A549 (cell line): ENCODE data around the gene UGT1A3. TPM values are rescaled to one million over a fixed set of nuclear protein-coding genes. Genes with fewer than 3 reads are reported as not detected.
"Not testable (repeated sequence)": the region's sequence is repeated elsewhere in the genome, so short reads cannot be mapped to it uniquely, and the experiment has no call there.

Source experiments
- ATAC-seq, 2 experiments: fragments of 200-7000 bp in 1 of 2; fragments of >200 bp in 1 of 2; cut with Nextera tagmentation in 1 of 2; cut with Tn5 transposase in 1 of 2; 3 replicates each; pipeline versions ENCODE4 v1.8.0 to v1.9.1; 2018 to 2020; ENCODE audit warnings: mild to moderate bottlenecking in 1 of 2, moderate library complexity in 1 of 2
- CTCF ChIA-PET: fragments of 300-600 bp; sonication (Branson Sonifier 250); formaldehyde crosslinking; extraction: SDS; loops from one replicate; lab custom pipeline; 2021; ENCODE audit warnings: antibody characterized with exemption, inconsistent platforms; lab: Yijun Ruan, JAX
- POLR2A ChIA-PET: fragments of 350-600 bp; formaldehyde crosslinking; extraction: SDS; loops from one replicate; lab custom pipeline; 2021; ENCODE audit warnings: antibody characterized with exemption, inconsistent platforms; lab: Yijun Ruan, JAX
- DNase-seq, 2 experiments: peaks; one replicate each; pipeline versions ENCODE4 v3.0.0 to v3.0.0-alpha.2; 2011 to 2016; ENCODE audit warnings: low read depth in 1 of 2, low spot score in 1 of 2
- FAIRE-seq: peaks from 2 replicates; lab custom pipeline; 2011; peaks lifted over from hg19 to GRCh38; lab: Jason Lieb, UNC
- H3K27ac ChIP-seq, 2 experiments: fragments of >200 bp; sonication (Bioruptor Twin); formaldehyde crosslinking; 3 replicates each; pipeline ENCODE4 v1.5.1; 2016 to 2017
- H3K4me1 ChIP-seq: fragments of >200 bp; sonication (Bioruptor Twin); formaldehyde crosslinking; 3 replicates; pipeline ENCODE4 v1.6.1; 2016
- H3K4me2 ChIP-seq: fragments of >200 bp; sonication (Bioruptor Twin); formaldehyde crosslinking; 3 replicates; pipeline ENCODE4 v1.6.1; 2016
- H3K4me3 ChIP-seq: fragments of >200 bp; sonication (Bioruptor Twin); formaldehyde crosslinking; 3 replicates; pipeline ENCODE4 v1.5.1; 2016
- H3K9me3 ChIP-seq: fragments of >200 bp; sonication (Bioruptor Twin); formaldehyde crosslinking; 3 replicates; pipeline ENCODE4 v1.6.1; 2016
- BHLHE40 ChIP-seq: IDR thresholded peaks from 2 replicates; pipeline ENCODE4 v1.6.1; 2012; ENCODE audit warnings: low read depth, low read length, inconsistent platforms
- CHD2 ChIP-seq: fragments of 150-350 bp; IDR thresholded peaks from 2 replicates; pipeline ENCODE4 v1.6.1; 2014; ENCODE audit warnings: low read length; ENCODE audit not compliant: partially characterized antibody
- EP300 ChIP-seq, 2 experiments: fragments of >200 bp; sonication (Bioruptor Twin); formaldehyde crosslinking; IDR thresholded peaks; 2 replicates in 1 of 2; 3 replicates in 1 of 2; pipeline ENCODE4 v1.6.1; 2016 to 2017
- FOSL2 ChIP-seq, 2 experiments: fragments of 450-650 bp in 1 of 2; fragments of >200 bp in 1 of 2; sonication (Bioruptor Twin) in 1 of 2; formaldehyde crosslinking; IDR thresholded peaks; 2 replicates each; pipeline versions ENCODE4 v1.5.0 to v1.6.1; 2016 to 2020; ENCODE audit warnings: mild to moderate bottlenecking in 1 of 2, moderate library complexity in 1 of 2
- GATA3 ChIP-seq: IDR thresholded peaks from 2 replicates; pipeline ENCODE4 v1.6.1; 2012; ENCODE audit warnings: borderline replicate concordance
- HEYL ChIP-seq: fragments of 250-450 bp; sonication (Bioruptor Pico); IDR thresholded peaks from 2 replicates; pipeline ENCODE4 v1.8.0; 2021; ENCODE audit warnings: mild to moderate bottlenecking, moderate library complexity
- HOXB13 ChIP-seq: fragments of 250-450 bp; sonication (Bioruptor Pico); IDR thresholded peaks from 2 replicates; pipeline ENCODE4 v1.5.0; 2020; ENCODE audit warnings: low read depth, mild to moderate bottlenecking, moderate library complexity
- JUN ChIP-seq, 2 experiments: fragments of >200 bp; sonication (Bioruptor Twin); formaldehyde crosslinking; IDR thresholded peaks; 2 replicates in 1 of 2; 3 replicates in 1 of 2; pipeline ENCODE4 v1.6.1; 2016 to 2017
- JUNB ChIP-seq: fragments of >200 bp; sonication (Bioruptor Twin); formaldehyde crosslinking; IDR thresholded peaks from 2 replicates; pipeline ENCODE4 v1.6.1; 2016
- NFE2L2 ChIP-seq: fragments of 150-350 bp; conservative IDR thresholded peaks from 2 replicates; pipeline ENCODE4 v1.6.1; 2014; ENCODE audit warnings: low read length
- POLR2AphosphoS2 ChIP-seq: conservative IDR thresholded peaks from 2 replicates; pipeline ENCODE4 v1.6.1; 2012; ENCODE audit warnings: low read length, improper control_type of control experiment, inconsistent platforms
- RAD21 ChIP-seq, 2 experiments: fragments of >200 bp in 1 of 2; sonication (Bioruptor Twin) in 1 of 2; formaldehyde crosslinking in 1 of 2; IDR thresholded peaks in 1 of 2; conservative IDR thresholded peaks in 1 of 2; 2 replicates in 1 of 2; 3 replicates in 1 of 2; pipeline ENCODE4 v1.6.1; 2012 to 2018; ENCODE audit warnings: inconsistent platforms in 1 of 2
- RCOR1 ChIP-seq: fragments of 150-350 bp; IDR thresholded peaks from 2 replicates; pipeline ENCODE4 v1.6.1; 2014; ENCODE audit warnings: antibody characterized with exemption, low read length, low read depth
- RFX5 ChIP-seq: fragments of 450-650 bp; IDR thresholded peaks from 2 replicates; pipeline ENCODE4 v1.7.1; 2014; ENCODE audit warnings: antibody characterized with exemption, mild to moderate bottlenecking, moderate library complexity
- RNF2 ChIP-seq: fragments of 200-600 bp; sonication (generic); IDR thresholded peaks from 2 replicates; pipeline ENCODE4 v1.6.1; 2016; ENCODE audit warnings: low read depth, mild to moderate bottlenecking, antibody characterized with exemption, moderate library complexity, borderline replicate concordance
- SMC3 ChIP-seq: fragments of >200 bp; sonication (Bioruptor Twin); formaldehyde crosslinking; IDR thresholded peaks from 3 replicates; pipeline ENCODE4 v1.6.1; 2018; ENCODE audit warnings: inconsistent platforms
- SREBF2 ChIP-seq: fragments of 450-650 bp; IDR thresholded peaks from 2 replicates; pipeline ENCODE4 v1.6.1; 2014; ENCODE audit warnings: mild to moderate bottlenecking, moderate library complexity
- ZFP36 ChIP-seq: fragments of 450-650 bp; IDR thresholded peaks from 2 replicates; pipeline ENCODE4 v1.6.1; 2014; ENCODE audit warnings: borderline replicate concordance; ENCODE audit not compliant: partially characterized antibody
- WGBS: methylation state at CpG from one replicate; pipeline ENCODE4 v1.1.6; 2017; ENCODE audit errors: missing lambda C conversion rate; 5-methylcytosine and 5-hydroxymethylcytosine counted together
- polyA plus RNA-seq, 4 experiments: library from polyadenylated mRNA; depleted of rRNA in 3 of 4; stranded (reverse); fragments of >200 nt; fragmentation: RNase III in 1 of 4; extraction: RNeasy Plus Mini Kit Qiagen cat#74134 plus additional on column Dnase treatment in 1 of 4; gene quantifications; 2 replicates in 3 of 4; 3 replicates in 1 of 4; pipeline ENCODE4 v1.2.3, GENCODE V29; 2011 to 2017
- TF ChIP-seq, protein P1 (sequence below): fragments of >200 bp; sonication (Bioruptor Twin); formaldehyde crosslinking; IDR thresholded peaks from 3 replicates; pipeline ENCODE4 v1.6.1; 2016
- TF ChIP-seq, protein P2 (sequence below): fragments of 250-450 bp; sonication (Bioruptor Pico); IDR thresholded peaks from 2 replicates; pipeline ENCODE4 v1.5.0; 2021; ENCODE audit warnings: mild to moderate bottlenecking, moderate library complexity, borderline replicate concordance
- TF ChIP-seq, protein P3 (sequence below): IDR thresholded peaks from 2 replicates; pipeline ENCODE4 v1.6.1; 2012

UGT1A3 gene
- polyA plus RNA-seq, 2 of the 4 experiments (the other 2 are of a cell fraction), result 0.23 to 0.39 TPM

DNA sequence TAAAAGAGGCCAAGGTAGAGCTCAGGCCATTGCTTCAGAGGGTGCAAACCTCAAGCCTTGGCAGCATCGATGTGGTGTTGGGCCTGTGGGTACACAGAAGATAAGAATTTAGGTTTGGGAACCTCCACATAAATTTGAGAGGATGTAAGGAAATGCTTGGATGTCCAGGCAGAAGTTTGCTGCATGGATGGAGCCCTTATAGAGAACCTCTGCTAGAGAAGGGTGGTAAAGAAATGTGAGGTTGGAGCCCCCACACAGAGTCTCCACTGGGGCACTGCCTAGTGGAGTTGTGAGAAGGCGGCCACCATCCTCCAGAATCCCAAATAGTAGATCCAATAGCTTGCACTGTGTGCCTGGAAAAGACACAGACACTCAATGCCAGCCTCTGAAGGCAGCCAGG, 21.8 kb downstream of the UGT1A3 start:
- H3K4me3 ChIP-seq, H3K4me2 ChIP-seq, ATAC-seq, FAIRE-seq, POLR2A ChIA-PET, CTCF ChIA-PET: not testable (repeated sequence)
- H3K27ac ChIP-seq, result peak overlapping the region; percentile 91 to 94; a peak in 5 of 6 replicates
- TF ChIP-seq ZFP36, result peak; percentile 55
- H3K9me3 ChIP-seq, result peaks cover 70% of the 10 kb centered on the region
- 67% methylated on average over 2 of the region's 2 CpGs for WGBS
- peaks cover 17% of the 10 kb centered on the region for H3K4me1 ChIP-seq
- DNase-seq, result peak in 1 of 2 experiments; percentile 33

DNA sequence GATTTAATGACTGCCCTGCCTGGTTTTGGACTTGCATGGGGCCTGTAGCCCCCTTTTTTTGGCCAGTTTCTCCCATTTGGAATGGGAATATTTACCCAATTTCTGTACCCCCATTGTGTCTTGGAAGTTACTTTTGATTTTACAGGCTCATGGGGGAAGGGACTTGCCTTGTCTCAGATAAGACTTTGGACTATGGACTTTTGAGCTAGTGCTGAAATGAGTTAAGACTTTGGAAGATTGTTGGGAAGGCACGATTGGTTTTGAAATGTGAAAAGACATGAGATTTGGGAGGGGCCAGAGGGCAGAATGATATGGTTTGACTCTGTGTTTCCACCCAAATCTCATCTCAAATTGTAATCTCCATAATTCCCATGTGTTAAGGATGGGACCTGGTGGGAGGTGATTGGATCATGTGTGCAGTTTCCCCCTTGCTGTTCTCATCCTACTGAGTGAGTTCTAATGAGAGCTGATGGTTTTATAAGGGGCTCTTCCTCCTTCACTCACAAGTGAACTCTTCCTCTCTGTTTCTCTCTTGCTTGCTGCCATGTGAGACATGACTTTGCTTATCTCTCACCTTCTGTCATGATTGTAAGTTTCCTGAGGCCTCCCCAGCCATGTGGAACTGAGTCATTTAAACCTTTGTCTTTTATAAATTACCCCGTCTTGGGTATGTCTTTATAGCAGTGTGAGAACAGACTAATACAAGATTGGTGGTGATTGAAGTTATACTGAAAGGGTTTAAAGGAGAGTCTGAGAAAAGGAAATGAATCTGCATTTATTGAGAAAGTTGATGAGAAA, 22.6 kb downstream of the UGT1A3 start:
- H3K4me3 ChIP-seq, POLR2A ChIA-PET, ATAC-seq, FAIRE-seq, DNase-seq, H3K4me2 ChIP-seq: not testable (repeated sequence)
- CTCF ChIA-PET, result interaction anchor here (1.0 to 1.7 kb wide), 3 partner anchors 39 to 303 kb away, joined by 3 to 7 read pairs (median 3); partner anchors contain the start of gene UGT1A5
- Histone ChIP-seq H3K27ac (peak overlapping the region; percentile 91 to 94), H3K4me1 (peaks cover 17% of the 10 kb centered on the region), H3K9me3 (peaks cover 70% of the 10 kb centered on the region)
- 69% methylated on average over 2 of the region's 2 CpGs for WGBS

DNA sequence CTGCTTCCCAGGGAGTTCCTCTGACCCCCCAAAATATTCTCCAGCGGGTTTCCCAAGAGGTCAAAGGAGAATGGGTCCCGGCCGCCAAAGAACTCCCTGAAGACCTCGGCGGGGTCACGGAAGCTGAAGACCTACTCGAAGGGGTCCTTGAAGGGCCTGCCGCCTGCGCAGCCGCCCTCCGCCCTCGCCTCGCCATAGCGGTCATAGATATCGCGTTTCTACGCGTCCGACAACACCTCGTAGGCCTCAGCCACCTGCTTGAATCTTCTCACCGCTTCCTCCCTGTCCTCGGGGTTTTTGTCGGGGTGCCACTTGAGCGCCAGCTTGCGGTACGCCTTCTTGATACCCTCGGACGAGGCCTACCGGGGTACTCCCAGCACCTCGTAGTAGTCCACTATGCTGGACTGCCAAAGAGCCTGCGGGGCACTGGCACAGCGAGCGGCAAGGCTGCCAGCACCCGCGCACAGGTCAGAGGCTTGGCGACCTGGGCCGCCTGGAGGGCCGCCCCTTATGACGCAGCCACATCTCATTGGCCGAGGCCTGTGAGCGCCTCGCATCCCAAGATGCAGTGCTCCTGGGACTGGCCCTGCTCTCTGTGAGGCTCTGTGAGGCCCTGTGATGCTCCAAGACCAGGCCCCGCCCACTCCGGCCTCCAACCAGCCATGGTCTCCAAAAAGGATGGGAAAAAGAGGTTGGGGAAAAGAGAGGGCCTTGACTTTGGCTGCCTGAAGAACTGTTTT, 26.2 kb downstream of the UGT1A3 start:
- no peak overlapping the region for H3K4me3 ChIP-seq
- ChIA-PET POLR2A (no interaction called here), CTCF (interaction anchor here (1.0 kb wide), 1 partner anchor 78 kb away, joined by 3 read pairs; no protein-coding TSS in a partner anchor)
- H3K4me1 ChIP-seq, result peaks cover 31% of the 10 kb centered on the region
- FAIRE-seq (no peak), DNase-seq (no peak), ATAC-seq (no peak)
- peak overlapping the region; percentile 91 to 94 for H3K27ac ChIP-seq
- TF ChIP-seq BHLHE40 (no peak), POLR2AphosphoS2 (no peak), NFE2L2 (no peak), JUN (IDR thresholded peaks at IDR 0.05) (no peak), CHD2 (no peak), SREBF2 (no peak), EP300 (IDR thresholded peaks at IDR 0.05) (no peak), HEYL (CRISPR knock-in tag) (no peak), HOXB13 (CRISPR knock-in tag) (no peak), RNF2 (no peak), RCOR1 (no peak)
- TF ChIP-seq, protein P1, sequence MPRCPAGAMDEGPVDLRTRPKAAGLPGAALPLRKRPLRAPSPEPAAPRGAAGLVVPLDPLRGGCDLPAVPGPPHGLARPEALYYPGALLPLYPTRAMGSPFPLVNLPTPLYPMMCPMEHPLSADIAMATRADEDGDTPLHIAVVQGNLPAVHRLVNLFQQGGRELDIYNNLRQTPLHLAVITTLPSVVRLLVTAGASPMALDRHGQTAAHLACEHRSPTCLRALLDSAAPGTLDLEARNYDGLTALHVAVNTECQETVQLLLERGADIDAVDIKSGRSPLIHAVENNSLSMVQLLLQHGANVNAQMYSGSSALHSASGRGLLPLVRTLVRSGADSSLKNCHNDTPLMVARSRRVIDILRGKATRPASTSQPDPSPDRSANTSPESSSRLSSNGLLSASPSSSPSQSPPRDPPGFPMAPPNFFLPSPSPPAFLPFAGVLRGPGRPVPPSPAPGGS, result no peak
- no peak overlapping the region for H3K4me2 ChIP-seq
- peaks cover 55% of the 10 kb centered on the region for H3K9me3 ChIP-seq
- WGBS, result 99% methylated on average over 42 of the region's 44 CpGs

DNA sequence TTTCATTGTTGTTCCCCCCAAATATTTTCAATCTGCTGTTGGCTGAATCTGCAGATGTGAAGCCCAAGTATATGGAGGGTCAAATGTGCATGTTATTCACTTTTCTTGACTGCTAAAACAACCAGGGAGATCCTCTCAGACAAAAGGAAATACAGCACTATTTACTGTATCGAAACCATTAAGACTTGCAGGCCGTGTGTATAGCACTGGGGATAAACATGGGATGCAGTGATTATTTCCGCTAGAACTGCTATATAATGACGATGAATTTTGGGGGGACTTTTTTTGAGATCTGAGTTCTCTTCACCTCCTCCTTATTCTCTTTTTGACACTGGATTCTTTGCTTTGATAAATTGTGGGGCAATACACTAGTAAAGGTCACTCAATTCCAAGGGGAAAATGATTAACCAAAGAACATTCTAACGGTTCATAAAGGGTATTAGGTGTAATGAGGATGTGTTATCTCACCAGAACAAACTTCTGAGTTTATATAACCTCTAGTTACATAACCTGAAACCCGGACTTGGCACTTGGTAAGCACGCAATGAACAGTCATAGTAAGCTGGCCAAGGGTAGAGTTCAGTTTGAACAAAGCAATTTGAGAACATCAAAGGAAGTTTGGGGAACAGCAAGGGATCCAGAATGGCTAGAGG, 27.7 kb downstream of the UGT1A3 start:
- Histone ChIP-seq H3K27ac (peak overlapping the region; percentile 91 to 94), H3K4me1 (peaks cover 39% of the 10 kb centered on the region), H3K4me2 (peak overlapping the region; percentile 57), H3K9me3 (peaks cover 40% of the 10 kb centered on the region), H3K4me3 (no peak overlapping the region)
- FAIRE-seq (peak; percentile 99), ATAC-seq (peak; percentile 84), DNase-seq (peak; percentile 21 to 92)
- WGBS, result 3% methylated on average over 7 of the region's 7 CpGs
- POLR2A ChIA-PET, result interaction anchor here (0.9 kb wide), 1 partner anchor 270 kb away, joined by 3 read pairs; no protein-coding TSS in a partner anchor
- CTCF ChIA-PET, result interaction anchor here (0.6 kb wide), 1 partner anchor 36 kb away, joined by 3 read pairs; no protein-coding TSS in a partner anchor
- TF ChIP-seq ZFP36 (no peak), SMC3 (peak; percentile 40), RAD21 (conservative IDR thresholded peaks at IDR 0.05 in 1 of 2, IDR thresholded peaks at IDR 0.05 in 1 of 2) (peak; percentile 0 to 56; a peak in 4 of 5 replicates), FOSL2 (IDR thresholded peaks at IDR 0.05) (peak; percentile 61), FOSL2 (CRISPR knock-in tag; IDR thresholded peaks at IDR 0.05) (peak; percentile 76), RFX5 (no peak), GATA3 (peak; percentile 99), EP300 (IDR thresholded peaks at IDR 0.05) (peak; percentile 99), JUNB (peak; percentile 88)
- TF ChIP-seq, protein P2, sequence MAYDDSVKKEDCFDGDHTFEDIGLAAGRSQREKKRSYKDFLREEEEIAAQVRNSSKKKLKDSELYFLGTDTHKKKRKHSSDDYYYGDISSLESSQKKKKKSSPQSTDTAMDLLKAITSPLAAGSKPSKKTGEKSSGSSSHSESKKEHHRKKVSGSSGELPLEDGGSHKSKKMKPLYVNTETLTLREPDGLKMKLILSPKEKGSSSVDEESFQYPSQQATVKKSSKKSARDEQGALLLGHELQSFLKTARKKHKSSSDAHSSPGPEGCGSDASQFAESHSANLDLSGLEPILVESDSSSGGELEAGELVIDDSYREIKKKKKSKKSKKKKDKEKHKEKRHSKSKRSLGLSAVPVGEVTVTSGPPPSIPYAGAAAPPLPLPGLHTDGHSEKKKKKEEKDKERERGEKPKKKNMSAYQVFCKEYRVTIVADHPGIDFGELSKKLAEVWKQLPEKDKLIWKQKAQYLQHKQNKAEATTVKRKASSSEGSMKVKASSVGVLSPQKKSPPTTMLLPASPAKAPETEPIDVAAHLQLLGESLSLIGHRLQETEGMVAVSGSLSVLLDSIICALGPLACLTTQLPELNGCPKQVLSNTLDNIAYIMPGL (CRISPR knock-in tag), result no peak
- TF ChIP-seq, protein P1, result peak; percentile 92; the same call in 2 of the 3 replicates
- TF ChIP-seq, protein P3, sequence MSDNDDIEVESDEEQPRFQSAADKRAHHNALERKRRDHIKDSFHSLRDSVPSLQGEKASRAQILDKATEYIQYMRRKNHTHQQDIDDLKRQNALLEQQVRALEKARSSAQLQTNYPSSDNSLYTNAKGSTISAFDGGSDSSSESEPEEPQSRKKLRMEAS, result peak; percentile 60
